Neutrophil (primary cell): Measurements from ENCODE around the gene PTS.

Experiments
- H3K27ac ChIP-seq: fragments of 200-600 bp; sonication (generic); 2 replicates; pipeline ENCODE4 v1.5.1; 2016; ENCODE audit warnings: mild to moderate bottlenecking, moderate library complexity
- H3K27me3 ChIP-seq: fragments of 200-600 bp; sonication (generic); 2 replicates; pipeline ENCODE4 v1.6.0; 2016; ENCODE audit warnings: mild to moderate bottlenecking
- H3K36me3 ChIP-seq: fragments of 200-600 bp; sonication (generic); 2 replicates; pipeline ENCODE4 v1.5.1; 2017
- H3K4me1 ChIP-seq, 2 experiments: fragments of 200-600 bp in 1 of 2; sonication (generic) in 1 of 2; 1 replicate in 1 of 2; 2 replicates in 1 of 2; pipeline versions ENCODE4 v1.5.1 to v1.6.1; 2013 to 2016; ENCODE audit warnings: low read depth in 1 of 2, low read length in 1 of 2, mild to moderate bottlenecking in 1 of 2, moderate library complexity in 1 of 2; ENCODE audit not compliant: control insufficient read depth in 1 of 2, insufficient read depth in 1 of 2
- H3K4me3 ChIP-seq, 2 experiments: fragments of 200-600 bp in 1 of 2; sonication (generic) in 1 of 2; 1 replicate in 1 of 2; 2 replicates in 1 of 2; pipeline ENCODE4 v1.5.1; 2013 to 2016; ENCODE audit warnings: low read depth in 1 of 2, low read length in 1 of 2, mild to moderate bottlenecking in 1 of 2, moderate library complexity in 1 of 2
- H3K9me3 ChIP-seq: fragments of 200-600 bp; sonication (generic); 2 replicates; pipeline ENCODE4 v1.5.1; 2016
- CTCF ChIP-seq: fragments of 200-600 bp; sonication (generic); IDR thresholded peaks from 2 replicates; pipeline ENCODE4 v1.5.1; 2016; ENCODE audit warnings: antibody characterized with exemption

Gene PTS

GRCh38 chr11:112235750-112236390, 9.6 kb downstream of the PTS start:
- Histone ChIP-seq H3K27ac (no peak overlapping the region), H3K36me3 (peaks cover 87% of the 10 kb centered on the region), H3K9me3 (no peaks in the 10 kb centered on the region), H3K27me3 (no peaks in the 10 kb centered on the region), H3K4me1 (no peaks in the 10 kb centered on the region), H3K4me3 (no peak overlapping the region)
- TF ChIP-seq CTCF = no peak

GRCh38 chr11:112237451-112237850, 11.2 kb downstream of the PTS start:
- peaks cover 93% of the 10 kb centered on the region for H3K36me3 ChIP-seq
- no peak overlapping the region for H3K27ac ChIP-seq
- H3K9me3 ChIP-seq = no peaks in the 10 kb centered on the region
- H3K4me3 ChIP-seq = no peak overlapping the region
- H3K4me1 ChIP-seq = no peaks in the 10 kb centered on the region
- no peaks in the 10 kb centered on the region for H3K27me3 ChIP-seq
- no peak for TF ChIP-seq CTCF

- no peak for TF ChIP-seq CTCF
- Histone ChIP-seq H3K4me1 (no peaks in the 10 kb centered on the region), H3K9me3 (no peaks in the 10 kb centered on the region), H3K36me3 (peaks cover 93% of the 10 kb centered on the region), H3K27me3 (no peaks in the 10 kb centered on the region), H3K4me3 (no peak overlapping the region), H3K27ac (no peak overlapping the region)
Observed at GRCh38 chr11:112238041-112238440, 11.8 kb downstream of the PTS start.

- Histone ChIP-seq H3K4me1 (no peaks in the 10 kb centered on the region), H3K27me3 (no peaks in the 10 kb centered on the region), H3K36me3 (peaks cover 63% of the 10 kb centered on the region), H3K4me3 (no peak overlapping the region), H3K9me3 (no peaks in the 10 kb centered on the region), H3K27ac (no peak overlapping the region)
- no peak for TF ChIP-seq CTCF
Observed at GRCh38 chr11:112241486-112241885, 15.3 kb downstream of the PTS start.

GRCh38 chr11:112247201-112247600, 21.0 kb downstream of the PTS start:
- H3K36me3 ChIP-seq = peaks cover 10% of the 10 kb centered on the region
- H3K4me1 ChIP-seq = no peaks in the 10 kb centered on the region
- H3K27me3 ChIP-seq = no peaks in the 10 kb centered on the region
- H3K4me3 ChIP-seq = no peak overlapping the region
- no peak overlapping the region for H3K27ac ChIP-seq
- TF ChIP-seq CTCF = no peak
- H3K9me3 ChIP-seq = no peaks in the 10 kb centered on the region
